K562 (cell line): ENCODE results near the gene PPP1R15A. TPM values are rescaled to one million over a fixed set of nuclear protein-coding genes. Genes with fewer than 3 reads are reported as not detected.

Experiments
- ATF7 ChIP-seq: fragments of 450-650 bp; IDR thresholded peaks from 2 replicates; pipeline ENCODE4 v1.7.1; 2014; ENCODE audit warnings: mild to moderate bottlenecking, moderate library complexity
- CUX1 ChIP-seq: fragments of 200-800 bp; sonication (Bioruptor generic); IDR thresholded peaks from 2 replicates; pipeline ENCODE4 v1.6.1; 2016; ENCODE audit warnings: missing genetic modification characterization, missing compliant biosample characterization
- DMBX1 ChIP-seq: fragments of 250-450 bp; sonication (Bioruptor Pico); IDR thresholded peaks from 2 replicates; pipeline ENCODE4 v1.8.0; 2022; ENCODE audit warnings: inconsistent platforms, mild to moderate bottlenecking, moderate library complexity, borderline replicate concordance
- ELF2 ChIP-seq: fragments of 250-450 bp; sonication (Bioruptor Pico); IDR thresholded peaks from 2 replicates; pipeline ENCODE4 v1.5.0; 2021; ENCODE audit warnings: mild to moderate bottlenecking
- GMEB1 ChIP-seq: fragments of 250-450 bp; sonication (Bioruptor Pico); IDR thresholded peaks from 2 replicates; pipeline ENCODE4 v1.4.0; 2020; ENCODE audit warnings: mild to moderate bottlenecking
- PML ChIP-seq: IDR thresholded peaks from 2 replicates; pipeline ENCODE4 v1.6.1; 2012; ENCODE audit warnings: low read length, inconsistent platforms
- POLR2G ChIP-seq: fragments of 200-400 bp; formaldehyde crosslinking; IDR thresholded peaks from 2 replicates; pipeline ENCODE4 v1.6.1; 2017; ENCODE audit warnings: low read depth, mild to moderate bottlenecking, antibody characterized with exemption, low read length, moderate library complexity
- SAFB2 ChIP-seq: fragments of 200-400 bp; formaldehyde crosslinking; IDR thresholded peaks from 2 replicates; pipeline ENCODE4 v1.6.1; 2018; ENCODE audit warnings: borderline replicate concordance, low read length, low read depth, moderate library complexity; ENCODE audit not compliant: severe bottlenecking
- TOE1 ChIP-seq, 2 experiments: fragments of 450-650 bp in 1 of 2; sonication (generic) in 1 of 2; formaldehyde crosslinking in 1 of 2; IDR thresholded peaks; 2 replicates each; pipeline versions ENCODE4 v1.7.1 to v1.8.0; 2016 to 2022; ENCODE audit warnings: borderline replicate concordance in 2 of 2, mild to moderate bottlenecking in 2 of 2, antibody characterized with exemption in 1 of 2, inconsistent platforms in 1 of 2, low read depth in 1 of 2, missing genetic modification reagents in 1 of 2, moderate library complexity in 1 of 2
- TRIM28 ChIP-seq: fragments of 450-650 bp; IDR thresholded peaks from 2 replicates; pipeline ENCODE4 v1.6.1; 2017
- ZBTB26 ChIP-seq: fragments of 450-650 bp; formaldehyde crosslinking; IDR thresholded peaks from 2 replicates; pipeline ENCODE4 v1.4.0; 2022; ENCODE audit warnings: missing genetic modification characterization
- ZNF175 ChIP-seq: fragments of 200-800 bp; sonication (Bioruptor generic); IDR thresholded peaks from 2 replicates; pipeline ENCODE4 v1.6.1; 2016; ENCODE audit warnings: low read depth, mild to moderate bottlenecking, missing genetic modification characterization, missing compliant biosample characterization
- ZNF347 ChIP-seq: fragments of 450-650 bp; formaldehyde crosslinking; IDR thresholded peaks from 2 replicates; pipeline ENCODE4 v1.4.0; 2020; ENCODE audit warnings: low read depth, mild to moderate bottlenecking, moderate library complexity
- polyA plus RNA-seq, 8 experiments: library from polyadenylated mRNA; depleted of rRNA in 4 of 8; stranded (reverse) in 5 of 8; unstranded in 3 of 8; fragments of >200 nt; fragmentation: Nextera tagmentation in 2 of 8; fragmentation: Illumina TruSeq in 1 of 8; extraction: Ambion mirVana in 2 of 8; extraction: Trizol in 1 of 8; gene quantifications; 2 replicates each; pipeline versions ENCODE4 v1.2.1 to v1.2.3, GENCODE V29; 2011 to 2014; ENCODE audit warnings: inconsistent platforms in 1 of 8, missing spikeins in 1 of 8
- total RNA-seq, 7 experiments: library from RNA; depleted of rRNA in 6 of 7; stranded (reverse); fragments of >200 nt in 6 of 7; fragmentation: Illumina TruSeq in 2 of 7; extraction: Trizol in 2 of 7; gene quantifications; 2 replicates each; pipeline versions ENCODE4 v1.2.1 to v1.2.3, GENCODE V29; 2011 to 2021; ENCODE audit warnings: low replicate concordance in 1 of 7

The PPP1R15A gene
- total and polyA plus RNA-seq, 9 of the 15 experiments (the other 6 are each of a cell fraction or from before 2014, with no cell fraction given), result 0.42 to 73.7 (median 44.0) TPM

- no peak for TF ChIP-seq ZBTB26
- TF ChIP-seq ZNF175 (CRISPR knock-in tag), result peak; percentile 93
- TF ChIP-seq SAFB2, result no peak
- TF ChIP-seq POLR2G, result 0 out of 2 replicates have a peak, but pooled peaks have one; percentile 23
- peak; percentile 77 for TF ChIP-seq TRIM28
- no peak for TF ChIP-seq PML
- peak; percentile 99 for TF ChIP-seq DMBX1 (CRISPR knock-in tag)
- TF ChIP-seq CUX1 (CRISPR knock-in tag), result peak; percentile 79
- no peak for TF ChIP-seq ATF7
- TF ChIP-seq ZNF347 (CRISPR knock-in tag), result peak; percentile 79; the same call in 1 of the 2 replicates
- peak; percentile 13; the same call in 1 of the 2 replicates for TF ChIP-seq GMEB1 (CRISPR knock-in tag)
- TF ChIP-seq TOE1 (IDR thresholded peaks at IDR 0.05; ENCODE audit: borderline replicate concordance), result no peak
- no peak for TF ChIP-seq TOE1 (CRISPR knock-in tag; IDR thresholded peaks at IDR 0.05; ENCODE audit: borderline replicate concordance, low read depth)
- TF ChIP-seq ELF2 (CRISPR knock-in tag), result peak; percentile 76
Measured at GRCh38 chr19:48881741-48882657, 9.8 kb downstream of the PPP1R15A start (continued).
